Colonic mucosa (tissue), 4 donors: ENCODE measurements around the gene SLC22A3. TPM values are rescaled to one million over a fixed set of nuclear protein-coding genes. Genes with fewer than 3 reads are reported as not detected.

Source experiments
- DNase-seq: peaks from one replicate; pipeline ENCODE4 v3.0.0-alpha.2; 2020
- H3K27ac ChIP-seq: fragments of 200-600 bp; one replicate; pipeline ENCODE4 v1.8.0; 2021
- H3K27me3 ChIP-seq: fragments of 200-600 bp; one replicate; pipeline ENCODE4 v1.8.0; 2021
- H3K36me3 ChIP-seq: fragments of 200-600 bp; one replicate; pipeline ENCODE4 v1.8.0; 2021
- H3K4me1 ChIP-seq: fragments of 200-600 bp; one replicate; pipeline ENCODE4 v1.8.0; 2021; ENCODE audit warnings: mild to moderate bottlenecking
- H3K4me3 ChIP-seq: fragments of 200-600 bp; one replicate; pipeline ENCODE4 v1.8.0; 2021
- H3K9ac ChIP-seq, 2 donors: one replicate each; pipeline ENCODE4 v1.7.0; 2013; ENCODE audit warnings: control low read depth in 2 of 2, low read depth in 2 of 2, low read length in 2 of 2
- H3K9me3 ChIP-seq: fragments of 200-600 bp; one replicate; pipeline ENCODE4 v1.8.0; 2021
- intact Hi-C: fragments of 100-400 bp; cut with DNase I; formaldehyde crosslinking; loops from one replicate; pipeline ENCODE4 v1.14.1; 2022
- total RNA-seq, 2 donors: library from RNA; stranded (reverse); fragmentation: NEBNext Ultra II Directional in 1 of 2; extraction: Animal tissue kit (Norgen Biotek cat#: 25700) in 1 of 2; gene quantifications; one replicate each; pipeline ENCODE4 v1.2.1, GENCODE V29; 2021
- TF ChIP-seq, protein P1 (sequence below): fragments of 200-600 bp; IDR thresholded peaks from one replicate; pipeline ENCODE4 v1.8.0; 2022; ENCODE audit warnings: antibody characterized with exemption, mild to moderate bottlenecking
- donor health status: healthy.
- donor health status: DM: no; HTN: no; CAD: no.
- donor health status: DM: no; HTN: no; CAD: no.

Gene SLC22A3
- total RNA-seq, 2 donors from 2014 or later: 2.1 to 2.5 TPM

DNA sequence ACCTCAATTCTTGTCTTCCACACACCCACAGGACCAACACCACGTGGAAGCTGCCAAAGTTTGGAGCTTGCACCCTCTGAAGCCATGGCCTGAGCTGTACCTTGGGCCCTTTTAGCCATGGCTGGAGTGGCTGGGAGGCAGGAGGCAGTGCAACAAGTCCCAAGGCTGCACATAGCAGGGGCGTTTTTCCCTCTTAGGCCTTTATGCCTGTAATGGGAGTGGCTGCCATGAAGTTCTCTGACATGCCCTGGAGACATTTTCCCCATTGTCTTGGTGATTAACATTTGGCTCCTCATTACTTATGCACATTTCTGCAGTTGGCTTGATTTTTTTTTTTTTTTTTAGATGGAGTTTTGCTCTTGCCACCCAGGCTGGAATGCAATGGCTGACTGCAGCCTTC is 44.4 kb upstream of the SLC22A3 start:
- no peaks in the 10 kb centered on the region for H3K9me3 ChIP-seq
- TF ChIP-seq, protein P1, sequence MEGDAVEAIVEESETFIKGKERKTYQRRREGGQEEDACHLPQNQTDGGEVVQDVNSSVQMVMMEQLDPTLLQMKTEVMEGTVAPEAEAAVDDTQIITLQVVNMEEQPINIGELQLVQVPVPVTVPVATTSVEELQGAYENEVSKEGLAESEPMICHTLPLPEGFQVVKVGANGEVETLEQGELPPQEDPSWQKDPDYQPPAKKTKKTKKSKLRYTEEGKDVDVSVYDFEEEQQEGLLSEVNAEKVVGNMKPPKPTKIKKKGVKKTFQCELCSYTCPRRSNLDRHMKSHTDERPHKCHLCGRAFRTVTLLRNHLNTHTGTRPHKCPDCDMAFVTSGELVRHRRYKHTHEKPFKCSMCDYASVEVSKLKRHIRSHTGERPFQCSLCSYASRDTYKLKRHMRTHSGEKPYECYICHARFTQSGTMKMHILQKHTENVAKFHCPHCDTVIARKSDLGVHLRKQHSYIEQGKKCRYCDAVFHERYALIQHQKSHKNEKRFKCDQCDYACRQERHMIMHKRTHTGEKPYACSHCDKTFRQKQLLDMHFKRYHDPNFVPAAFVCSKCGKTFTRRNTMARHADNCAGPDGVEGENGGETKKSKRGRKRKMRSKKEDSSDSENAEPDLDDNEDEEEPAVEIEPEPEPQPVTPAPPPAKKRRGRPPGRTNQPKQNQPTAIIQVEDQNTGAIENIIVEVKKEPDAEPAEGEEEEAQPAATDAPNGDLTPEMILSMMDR: no peak
- H3K36me3 ChIP-seq: no peaks in the 10 kb centered on the region
- intact Hi-C loops: loop anchor here (10.0 kb wide), 1 partner anchor 151 kb away; no protein-coding TSS in a partner anchor
- no peak overlapping the region for H3K4me3 ChIP-seq
- H3K27ac ChIP-seq: no peak overlapping the region
- H3K27me3 ChIP-seq: no peaks in the 10 kb centered on the region
- no peak overlapping the region for H3K9ac ChIP-seq
- no peak for DNase-seq
- H3K4me1 ChIP-seq: no peaks in the 10 kb centered on the region

DNA sequence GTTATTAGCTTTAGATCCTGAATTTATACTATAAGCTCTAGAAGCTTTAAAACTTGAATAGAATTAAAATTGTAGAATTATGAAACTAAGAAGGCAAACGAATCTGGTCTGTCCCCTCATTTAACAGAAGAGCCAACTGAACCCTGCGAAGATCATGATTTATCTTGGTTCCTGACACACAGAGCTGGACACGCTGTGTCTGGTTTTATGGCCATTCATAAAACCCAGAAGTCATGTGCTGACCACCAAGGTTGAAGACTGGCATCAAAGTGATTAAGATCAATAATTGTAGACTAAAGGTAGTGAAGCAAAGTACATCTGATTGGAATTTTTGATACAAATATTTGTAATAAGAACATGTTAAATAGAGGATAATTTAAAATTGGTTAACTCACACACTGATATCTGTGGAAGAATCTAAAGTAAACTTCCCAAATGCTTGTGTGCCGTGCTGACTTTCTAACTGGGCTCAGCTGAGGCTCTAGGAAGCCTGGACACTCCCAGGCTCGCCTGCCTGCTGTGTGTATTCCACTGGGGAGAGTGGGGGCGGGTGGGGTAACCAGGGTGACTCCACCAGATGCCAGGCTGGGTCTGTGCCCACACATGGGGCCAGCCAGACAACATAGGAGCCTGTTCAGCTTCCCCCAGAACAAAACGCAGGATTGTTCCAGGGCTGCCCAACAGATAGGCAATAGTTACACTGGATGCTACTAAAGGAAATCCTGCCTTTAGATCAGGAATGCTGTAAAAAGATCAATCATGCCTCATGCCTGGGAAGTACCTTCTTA is 42.1 kb upstream of the SLC22A3 start:
- TF ChIP-seq, protein P1: no peak
- no peak overlapping the region for H3K27ac ChIP-seq

DNA sequence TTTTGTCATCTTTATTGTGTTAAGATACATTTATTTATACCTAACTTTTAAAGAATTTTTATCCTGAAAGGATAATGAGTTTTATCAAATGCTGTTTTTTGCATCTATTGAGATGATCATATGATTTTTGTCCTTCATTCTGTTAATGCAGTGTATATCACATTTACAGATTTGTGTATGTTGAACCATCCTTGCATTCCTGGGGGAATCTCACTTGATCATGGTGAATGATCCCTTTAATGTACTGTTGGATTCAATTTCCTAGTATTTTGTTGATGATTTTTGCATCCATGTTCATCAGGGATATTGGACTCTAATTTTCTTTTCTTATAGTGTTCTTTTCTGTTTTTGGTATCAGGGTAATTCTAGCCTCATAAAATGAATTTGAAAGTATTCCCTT is 38.5 kb upstream of the SLC22A3 start:
- no peaks in the 10 kb centered on the region for H3K9me3 ChIP-seq
- intact Hi-C loops: loop anchor here (10.0 kb wide), 1 partner anchor 145 kb away; no protein-coding TSS in a partner anchor
- TF ChIP-seq, protein P1: no peak
- H3K27ac ChIP-seq: no peak overlapping the region
- no peaks in the 10 kb centered on the region for H3K4me1 ChIP-seq
- no peak overlapping the region for H3K4me3 ChIP-seq
- H3K27me3 ChIP-seq: no peaks in the 10 kb centered on the region
- no peak overlapping the region for H3K9ac ChIP-seq
- no peaks in the 10 kb centered on the region for H3K36me3 ChIP-seq
- no peak for DNase-seq

More for the DNA sequence above, 42.1 kb upstream of the SLC22A3 start:
- DNase-seq: no peak
- H3K9ac ChIP-seq: no peak overlapping the region
- H3K9me3 ChIP-seq: no peaks in the 10 kb centered on the region
- no peaks in the 10 kb centered on the region for H3K27me3 ChIP-seq
- H3K4me3 ChIP-seq: no peak overlapping the region
- no peaks in the 10 kb centered on the region for H3K36me3 ChIP-seq
- intact Hi-C loops: loop anchor here (10.0 kb wide), 1 partner anchor 149 kb away; no protein-coding TSS in a partner anchor
- no peaks in the 10 kb centered on the region for H3K4me1 ChIP-seq

DNA sequence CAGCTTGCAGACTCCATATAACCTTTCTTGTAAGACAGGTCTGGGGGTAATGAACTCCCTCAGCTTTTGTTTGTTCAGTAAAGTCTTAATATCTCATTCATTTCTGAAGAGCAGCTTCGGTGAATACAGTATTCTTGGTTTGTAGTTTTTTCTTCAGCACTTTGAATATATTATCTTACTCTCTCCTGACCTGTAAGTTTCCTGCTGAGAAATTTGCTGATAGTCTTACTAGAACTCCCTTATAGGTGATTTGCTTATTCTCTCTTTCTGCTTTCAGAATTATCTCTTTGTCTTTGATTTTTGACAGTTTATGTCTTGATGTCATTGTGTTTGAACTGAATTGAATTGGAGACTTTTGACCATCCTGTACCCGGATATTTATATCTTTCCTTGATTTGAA is 35.3 kb upstream of the SLC22A3 start:
- no peaks in the 10 kb centered on the region for H3K9me3 ChIP-seq
- H3K4me3 ChIP-seq: no peak overlapping the region
- TF ChIP-seq, protein P1: no peak
- no peaks in the 10 kb centered on the region for H3K36me3 ChIP-seq
- H3K4me1 ChIP-seq: no peaks in the 10 kb centered on the region
- intact Hi-C loops: no loop called here
- H3K27ac ChIP-seq: no peak overlapping the region
- H3K9ac ChIP-seq: no peak overlapping the region
- DNase-seq: no peak
- no peaks in the 10 kb centered on the region for H3K27me3 ChIP-seq

DNA sequence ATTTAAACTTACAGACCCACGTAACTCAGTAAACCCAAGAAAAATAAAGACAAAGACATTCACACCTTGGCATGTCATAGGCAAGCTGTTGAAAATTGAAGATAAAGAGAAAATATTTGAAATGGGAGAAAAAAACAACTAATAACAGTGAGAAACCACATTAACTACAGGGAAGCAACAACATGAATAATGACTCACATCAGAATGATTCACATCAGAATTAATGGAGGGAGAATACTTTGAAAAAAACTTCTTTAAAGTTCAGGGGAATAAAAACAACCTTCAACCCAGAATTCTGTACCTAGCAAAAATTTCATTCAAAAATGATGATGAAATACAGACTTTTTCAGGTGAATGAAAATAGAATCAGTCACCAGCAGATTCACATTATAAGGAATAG is 32.9 kb upstream of the SLC22A3 start:
- Histone ChIP-seq H3K36me3 (no peaks in the 10 kb centered on the region), H3K27me3 (no peaks in the 10 kb centered on the region), H3K9me3 (no peaks in the 10 kb centered on the region), H3K27ac (no peak overlapping the region), H3K4me1 (no peaks in the 10 kb centered on the region), H3K9ac (no peak overlapping the region), H3K4me3 (no peak overlapping the region)
- intact Hi-C loops: no loop called here
- TF ChIP-seq, protein P1: no peak
- DNase-seq: no peak
